ENCODE data around the gene RTN4RL2.

The RTN4RL2 gene

GRCh38 chr11:57430952-57431351 is 29.4 kb upstream of the RTN4RL2 start:
- DNase-seq (ENCODE audit: extremely low read depth, low read depth): no peak
- TF ChIP-seq CTCF (IDR thresholded peaks at IDR 0.05; ENCODE audit: low read depth, low read length, missing control alignments): no peak
- H3K4me3 ChIP-seq (replicated peaks; ENCODE audit: low read depth, low read length): no peak overlapping the region

GRCh38 chr11:57432149-57432561 is 28.2 kb upstream of the RTN4RL2 start:
- DNase-seq (ENCODE audit: extremely low read depth, low read depth): no peak
- no peak overlapping the region for H3K4me3 ChIP-seq (replicated peaks; ENCODE audit: low read depth, low read length)
- no peak for TF ChIP-seq CTCF (IDR thresholded peaks at IDR 0.05; ENCODE audit: low read depth, low read length, missing control alignments)

GRCh38 chr11:57432714-57433163 is 27.6 kb upstream of the RTN4RL2 start:
- H3K4me3 ChIP-seq (replicated peaks; ENCODE audit: low read depth, low read length): no peak overlapping the region
- DNase-seq (ENCODE audit: extremely low read depth, low read depth): no peak
- TF ChIP-seq CTCF (IDR thresholded peaks at IDR 0.05; ENCODE audit: low read depth, low read length, missing control alignments): no peak

- no peak for DNase-seq (ENCODE audit: extremely low read depth, low read depth)
- no peak for TF ChIP-seq CTCF (IDR thresholded peaks at IDR 0.05; ENCODE audit: low read depth, low read length, missing control alignments)
- no peak overlapping the region for H3K4me3 ChIP-seq (replicated peaks; ENCODE audit: low read depth, low read length)
Observed at GRCh38 chr11:57434640-57435546, 25.4 kb upstream of the RTN4RL2 start.

GRCh38 chr11:57436031-57436430 is 24.3 kb upstream of the RTN4RL2 start:
- no peak overlapping the region for H3K4me3 ChIP-seq (replicated peaks; ENCODE audit: low read depth, low read length)
- TF ChIP-seq CTCF (IDR thresholded peaks at IDR 0.05; ENCODE audit: low read depth, low read length, missing control alignments): no peak
- no peak for DNase-seq (ENCODE audit: extremely low read depth, low read depth)

- no peak for DNase-seq (ENCODE audit: extremely low read depth, low read depth)
- no peak overlapping the region for H3K4me3 ChIP-seq (replicated peaks; ENCODE audit: low read depth, low read length)
- TF ChIP-seq CTCF (IDR thresholded peaks at IDR 0.05; ENCODE audit: low read depth, low read length, missing control alignments): no peak
Observed at GRCh38 chr11:57438345-57439285, 21.7 kb upstream of the RTN4RL2 start.

Measured in HFF-Myc (cell line).